HCT116 (cell line): Measurements from ENCODE around the gene SLC25A19. TPM values are rescaled to one million over a fixed set of nuclear protein-coding genes. Genes with fewer than 3 reads are reported as not detected.

Source experiments
- ATAC-seq: fragments of 200-7000 bp; cut with Tn5 transposase; 2 replicates; pipeline ENCODE4 v1.9.1; 2020; ENCODE audit warnings: mild to moderate bottlenecking, moderate library complexity
- BruUV-seq: library from RNA; stranded (reverse); fragments of 400-500 nt; replicated peaks from 2 replicates; lab custom pipeline; 2021; lab: Mats Ljungman, UMichigan
- CTCF ChIA-PET: fragments of 300-600 bp; sonication (Branson Sonifier 250); formaldehyde crosslinking; loops from one replicate; lab custom pipeline; 2021; ENCODE audit warnings: antibody characterized with exemption; lab: Charles Lee
- POLR2A ChIA-PET: fragments of 300-600, 350-600 bp; sonication (Branson Sonifier 250); formaldehyde crosslinking; loops from one replicate; lab custom pipeline; 2021; ENCODE audit warnings: antibody characterized with exemption; lab: Charles Lee
- RAD21 ChIA-PET, 2 experiments: fragments of 300-600 bp; sonication (Branson Sonifier 250); formaldehyde crosslinking; loops; one replicate each; lab custom pipeline; 2023; ENCODE audit warnings: low total read pairs in 2 of 2; ENCODE audit not compliant: uncharacterized antibody in 2 of 2, unreplicated experiment in 2 of 2, low non-redundant PET in 1 of 2; lab: Charles Lee
- DNase-seq: peaks from one replicate; pipeline ENCODE4 v3.0.0-alpha.2; 2010; ENCODE audit warnings: low read depth, low spot score
- H2AFZ ChIP-seq: fragments of 200-600 bp; shearing (Covaris generic), sonication (generic); 2 replicates; pipeline ENCODE4 v1.6.1; 2017; ENCODE audit warnings: low read depth, mixed run types, mixed read lengths, antibody characterized with exemption, low read length; ENCODE audit not compliant: poor library complexity, severe bottlenecking
- H3K27ac ChIP-seq: 2 replicates; pipeline ENCODE4 v1.5.1; 2012; ENCODE audit warnings: low read depth, low read length
- H3K27me3 ChIP-seq: fragments of 200-600 bp; sonication (generic); 2 replicates; pipeline ENCODE4 v1.6.1; 2016; ENCODE audit warnings: mixed run types, low read length, mixed read lengths; ENCODE audit not compliant: insufficient read depth
- H3K36me3 ChIP-seq, 2 experiments: fragments of 200-500 bp in 1 of 2; fragments of 200-600 bp in 1 of 2; sonication (Bioruptor generic) in 1 of 2; sonication (generic) in 1 of 2; 2 replicates each; pipeline versions ENCODE4 v1.5.1 to v1.6.1; 2014 to 2016; ENCODE audit warnings: low read length in 2 of 2, inconsistent platforms in 1 of 2, mixed read lengths in 1 of 2, mixed run types in 1 of 2; ENCODE audit not compliant: insufficient read depth in 2 of 2, control insufficient read depth in 1 of 2
- H3K4me1 ChIP-seq, 2 experiments: fragments of 200-600 bp in 1 of 2; sonication (generic) in 1 of 2; 2 replicates each; pipeline versions ENCODE4 v1.5.1 to v1.6.1; 2012 to 2017; ENCODE audit warnings: low read length in 2 of 2, inconsistent platforms in 1 of 2, mild to moderate bottlenecking in 1 of 2, mixed read lengths in 1 of 2, mixed run types in 1 of 2, moderate library complexity in 1 of 2; ENCODE audit not compliant: insufficient read depth in 2 of 2, control insufficient read depth in 1 of 2
- H3K4me2 ChIP-seq: fragments of 200-600 bp; sonication (generic); 2 replicates; pipeline ENCODE4 v1.6.1; 2017; ENCODE audit warnings: mixed run types, low read length, mixed read lengths
- H3K4me3 ChIP-seq, 2 experiments: fragments of 200-600 bp in 1 of 2; sonication (generic) in 1 of 2; replicated peaks in 1 of 2; 2 replicates each; pipeline ENCODE4 v1.5.1; 2011 to 2016; ENCODE audit warnings: low read length in 2 of 2, control low read depth in 1 of 2, low read depth in 1 of 2, mild to moderate bottlenecking in 1 of 2, mixed read lengths in 1 of 2, mixed run types in 1 of 2
- H3K79me2 ChIP-seq: fragments of 200-600 bp; sonication (generic); 2 replicates; pipeline ENCODE4 v1.6.1; 2017; ENCODE audit warnings: mild to moderate bottlenecking, mixed run types, low read length, moderate library complexity, mixed read lengths; ENCODE audit not compliant: insufficient read depth
- H3K9ac ChIP-seq: fragments of 200-600 bp; sonication (generic); 2 replicates; pipeline ENCODE4 v1.6.1; 2016; ENCODE audit warnings: low read length, mixed read lengths
- H3K9me2 ChIP-seq: fragments of 200-600 bp; sonication (generic), shearing (Covaris generic); 2 replicates; pipeline ENCODE4 v1.6.1; 2017; ENCODE audit warnings: mixed run types, mild to moderate bottlenecking, moderate library complexity; ENCODE audit not compliant: insufficient read depth
- H3K9me3 ChIP-seq, 2 experiments: fragments of 200-500 bp in 1 of 2; fragments of 200-600 bp in 1 of 2; sonication (Bioruptor generic) in 1 of 2; sonication (generic) in 1 of 2; 2 replicates each; pipeline ENCODE4 v1.6.1; 2014 to 2017; ENCODE audit warnings: low read length in 2 of 2, mixed read lengths in 2 of 2, inconsistent platforms in 1 of 2, low read depth in 1 of 2, mild to moderate bottlenecking in 1 of 2, mixed run types in 1 of 2, moderate library complexity in 1 of 2; ENCODE audit not compliant: control insufficient read depth in 1 of 2, insufficient read depth in 1 of 2
- H4K20me1 ChIP-seq: fragments of 200-600 bp; sonication (generic), shearing (Covaris generic); 2 replicates; pipeline ENCODE4 v1.6.1; 2017; ENCODE audit warnings: mixed run types, mild to moderate bottlenecking, moderate library complexity; ENCODE audit not compliant: insufficient read depth
- CEBPB ChIP-seq: IDR thresholded peaks from 2 replicates; pipeline ENCODE4 v1.6.1; 2012; ENCODE audit warnings: low read depth
- ELF1 ChIP-seq: IDR thresholded peaks from 2 replicates; pipeline ENCODE4 v1.6.1; 2012; ENCODE audit warnings: low read depth, borderline replicate concordance
- EZH2phosphoT487 ChIP-seq: fragments of 200-600 bp; IDR thresholded peaks from 2 replicates; pipeline ENCODE4 v1.6.1; 2018; ENCODE audit warnings: antibody characterized with exemption, borderline replicate concordance
- FOSL1 ChIP-seq: IDR thresholded peaks from 2 replicates; pipeline ENCODE4 v1.6.1; 2012; ENCODE audit warnings: low read depth
- MAX ChIP-seq: IDR thresholded peaks from 2 replicates; pipeline ENCODE4 v1.6.1; 2012
- REST ChIP-seq: IDR thresholded peaks from 2 replicates; pipeline ENCODE4 v1.6.1; 2012; ENCODE audit warnings: low read depth
- intact Hi-C: fragments of 100-400 bp; cut with micrococcal nuclease; formaldehyde crosslinking; loops from 2 replicates; pipeline ENCODE4 v1.10.0; 2022
- total RNA-seq: library from RNA; stranded (reverse); gene quantifications from one replicate; pipeline ENCODE4 v1.2.1, GENCODE V29; 2021; ENCODE audit not compliant: unreplicated experiment

The SLC25A19 gene
- total RNA-seq, 1 experiment from 2014 or later: 38.7 TPM

GRCh38 chr17:75319904-75320691 lies 30.9 kb upstream of the SLC25A19 start:
- Histone ChIP-seq H4K20me1 (no peaks in the 10 kb centered on the region; the same call in 1 of the 2 replicates), H3K4me2 (no peak overlapping the region), H3K9ac (no peak overlapping the region), H2AFZ (no peak overlapping the region), H3K79me2 (peaks cover 6% of the 10 kb centered on the region; the same call in 1 of the 2 replicates), H3K9me2 (no peaks in the 10 kb centered on the region), H3K4me1 (peaks cover 0 to 8% of the 10 kb centered on the region in 2 experiments; a peak in 1 of 4 replicates), H3K27ac (no peak overlapping the region), H3K4me3 (no peak overlapping the region), H3K36me3 (peaks cover 25 to 31% of the 10 kb centered on the region in 2 experiments; a peak in 3 of 4 replicates), H3K27me3 (no peaks in the 10 kb centered on the region), H3K9me3 (no peaks in the 10 kb centered on the region)
- ATAC-seq (no peak), DNase-seq (no peak)
- ChIA-PET POLR2A (no interaction called here), RAD21 (no interaction called here), CTCF (interaction anchor here (0.9 kb wide), 1 partner anchor 86 kb away, joined by 3 read pairs; the partner anchor contains the start of gene GRB2)
- no peak for TF ChIP-seq CEBPB
- no peak for TF ChIP-seq REST
- no peak for TF ChIP-seq EZH2phosphoT487
- no peak for TF ChIP-seq FOSL1
- TF ChIP-seq MAX: no peak
- no peak for TF ChIP-seq ELF1
- intact Hi-C loops: no loop called here
- TSS peak; percentile 45 for BruUV-seq
